NCI-H748 (cell line): ENCODE data around the gene MEAF6.
"Not testable (repeated sequence)": the region's sequence is repeated elsewhere in the genome, so short reads cannot be mapped to it uniquely, and the experiment has no call there.

ENCODE experiments used
- DNase-seq: peaks from one replicate; lab custom pipeline; 2025; ENCODE audit not compliant: unreplicated experiment; lab: John Stamatoyannopoulos, UW

The MEAF6 gene

DNA sequence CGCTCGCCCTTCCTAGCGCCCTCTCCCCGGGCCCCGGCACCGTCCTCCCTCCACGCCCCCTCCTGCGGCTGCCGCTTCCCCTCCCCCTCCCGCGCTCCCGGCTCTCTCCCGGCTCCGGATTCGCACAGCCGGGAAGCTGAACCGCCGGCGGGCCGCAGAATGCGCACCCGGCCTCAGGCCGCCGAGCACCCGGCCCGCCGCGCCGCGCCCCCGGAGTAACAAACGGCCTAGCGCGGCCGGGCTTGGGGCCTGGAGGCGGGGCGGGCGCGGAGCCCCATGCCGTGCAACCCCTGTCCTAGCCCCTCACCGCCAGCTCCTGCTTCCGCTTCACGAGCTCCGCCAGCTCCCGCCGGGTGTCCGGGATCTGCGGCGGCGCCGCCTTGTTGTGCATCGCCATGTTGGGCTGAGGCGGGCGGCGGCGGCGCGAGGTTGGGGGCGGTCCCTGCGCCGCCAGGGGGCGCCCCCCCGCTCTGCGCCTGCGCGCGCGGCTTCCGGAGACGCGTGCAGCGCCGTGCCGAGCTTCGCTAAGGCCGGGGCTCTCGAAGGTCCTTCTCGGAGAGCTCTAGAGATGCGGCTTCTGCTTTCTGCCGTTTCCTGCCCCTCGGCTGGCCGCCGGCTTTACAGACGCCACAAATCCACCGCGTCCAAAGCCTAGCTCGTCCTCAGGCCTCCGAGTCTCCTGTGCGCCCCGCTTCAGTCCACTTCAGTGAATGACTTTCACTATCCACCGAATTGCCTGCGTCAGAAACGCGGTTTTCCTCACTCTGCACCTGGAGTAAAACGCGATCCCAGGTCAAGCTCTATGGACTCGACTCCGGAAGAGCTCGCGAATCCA lies at the start of gene MEAF6:
Gene MEAF6 (minus strand): TSS at position 417 of the 835 bp plus-strand sequence. CDS start 20 bp downstream, at position 397.
- peak; percentile 84 for DNase-seq

- no peak for DNase-seq
These were observed 48.4 kb upstream of the MEAF6 start for GRCh38 chr1:37562984-37563383.

DNA sequence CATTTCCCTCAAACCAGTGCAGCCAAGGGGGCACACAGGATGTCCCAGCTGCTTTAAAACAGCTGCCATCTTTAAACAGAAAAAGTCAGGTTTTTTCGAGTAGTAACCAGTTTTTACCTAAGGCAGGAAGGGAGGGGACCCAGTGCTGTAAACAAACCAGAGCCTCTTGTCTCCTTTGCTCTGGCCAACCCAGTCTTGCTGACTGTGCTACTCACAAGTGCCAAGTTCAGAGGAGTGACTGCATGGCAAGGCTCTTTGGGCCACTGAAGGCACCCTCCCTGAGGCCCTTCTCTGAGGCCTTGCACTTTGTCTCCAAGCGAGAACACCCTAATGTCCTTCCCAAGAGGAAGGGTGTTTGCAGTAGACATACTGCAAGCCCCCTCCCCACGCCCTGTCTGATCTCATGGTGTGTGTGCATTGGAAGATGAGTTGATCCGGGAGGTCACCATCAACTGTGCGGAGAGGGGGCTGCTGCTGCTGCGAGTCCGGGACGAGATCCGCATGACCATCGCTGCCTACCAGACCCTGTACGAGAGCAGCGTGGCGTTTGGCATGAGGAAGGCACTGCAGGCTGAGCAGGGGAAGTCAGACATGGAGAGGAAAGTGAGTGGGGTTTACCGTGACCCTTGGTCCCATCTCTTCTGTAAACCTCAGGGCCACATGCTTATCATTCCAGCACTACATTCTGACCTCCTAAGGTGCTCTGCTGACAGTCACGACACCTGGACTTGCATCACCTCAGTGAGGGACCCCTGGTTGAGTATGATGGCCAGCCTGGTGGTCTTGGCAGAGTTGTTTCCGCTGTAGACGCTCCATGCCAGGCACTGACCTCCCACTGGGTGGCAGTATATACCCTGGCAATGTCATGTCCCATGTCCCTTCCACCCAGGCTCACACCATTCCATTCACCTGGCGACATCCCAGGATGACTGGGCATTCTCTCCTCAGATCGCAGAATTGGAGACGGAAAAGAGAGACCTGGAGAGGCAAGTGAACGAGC lies 46.9 kb upstream of the MEAF6 start:
- DNase-seq: peak; percentile 2

GRCh38 chr1:37560401-37561132 lies 46.0 kb upstream of the MEAF6 start:
- no peak for DNase-seq

DNA sequence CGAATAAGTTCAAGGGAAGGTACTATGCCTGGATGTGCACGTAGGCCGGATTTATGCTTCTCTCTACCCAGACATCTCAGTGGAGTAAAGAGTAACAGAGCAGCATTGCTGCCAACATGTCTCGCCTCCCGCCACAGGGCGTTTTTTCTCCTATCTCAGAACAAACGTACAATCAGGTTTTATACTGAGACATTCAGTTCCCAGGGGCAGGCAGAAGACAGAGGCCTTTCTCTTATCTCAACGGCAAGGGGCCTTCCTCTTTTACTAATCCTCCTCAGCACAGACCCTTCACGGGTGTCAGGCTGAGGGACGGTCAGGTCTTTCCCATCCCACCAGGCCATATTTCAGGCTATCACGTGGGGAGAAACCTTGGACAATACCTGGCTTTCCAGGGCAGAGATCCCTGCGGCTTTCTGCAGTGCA lies 45.4 kb upstream of the MEAF6 start:
- DNase-seq: not testable (repeated sequence)

DNA sequence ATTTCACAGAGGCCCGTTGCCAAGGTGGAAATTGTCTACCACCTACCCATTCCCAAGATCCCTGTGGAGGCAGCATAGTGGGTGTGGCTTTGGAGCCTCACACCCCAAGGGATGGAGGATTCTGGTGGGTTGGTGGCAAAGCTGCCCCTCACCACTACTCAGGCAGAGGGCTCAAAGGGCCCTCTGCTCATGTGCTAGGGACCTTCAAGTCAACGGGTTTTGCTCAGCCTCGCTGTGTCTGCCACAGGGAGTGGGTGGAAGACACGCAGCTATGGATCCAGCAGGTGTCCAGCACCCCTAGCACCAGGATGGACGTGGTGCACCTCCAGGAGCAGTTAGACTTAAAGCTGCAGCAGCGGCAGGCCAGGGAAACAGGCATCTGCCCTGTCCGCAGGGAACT lies 44.5 kb upstream of the MEAF6 start:
- DNase-seq: no peak

DNA sequence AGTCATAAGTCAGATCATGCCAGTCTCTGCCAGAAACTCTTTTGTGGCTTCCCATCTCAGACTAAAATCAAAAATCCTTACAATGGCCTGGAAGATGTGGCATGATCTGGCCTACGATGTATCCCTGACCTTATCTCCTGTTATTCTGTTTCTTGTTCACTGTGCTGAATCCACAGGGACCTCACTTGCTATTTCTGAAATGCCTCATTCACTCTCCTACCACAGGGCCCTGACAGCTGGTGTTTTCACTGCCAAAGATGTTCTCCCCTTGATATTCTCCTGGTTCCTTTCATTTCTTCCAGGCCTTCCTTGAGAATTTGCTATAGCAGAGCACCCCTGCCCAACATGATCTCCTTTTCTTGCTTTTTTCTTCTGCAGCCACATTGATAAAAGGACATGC lies 43.8 kb upstream of the MEAF6 start:
- no peak for DNase-seq

DNA sequence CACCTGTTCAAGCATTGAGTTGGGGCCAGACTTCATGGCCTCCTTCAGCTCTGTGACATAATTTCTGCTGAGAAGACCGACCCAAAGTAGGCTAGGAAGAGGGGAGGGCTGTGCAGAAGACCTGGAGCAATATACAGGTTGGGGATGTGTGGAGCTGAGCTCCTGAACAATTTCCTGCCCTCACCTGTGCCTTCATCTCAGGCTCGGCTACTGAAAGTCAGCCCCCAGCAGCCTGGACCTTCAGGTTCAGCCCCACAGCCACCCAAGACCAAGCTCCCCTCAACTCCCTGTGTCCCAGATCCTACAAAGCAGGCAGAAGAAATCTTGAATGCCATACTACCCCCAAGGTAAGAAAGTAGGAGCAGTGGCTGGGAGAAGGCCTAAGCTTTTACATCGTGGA lies 42.8 kb upstream of the MEAF6 start:
- no peak for DNase-seq

- DNase-seq: peak; percentile 87
These were observed 42.2 kb upstream of the MEAF6 start, which contains the start of gene DNALI1 for GRCh38 chr1:37556712-37557196. TSS of gene DNALI1 (plus strand) at chr1:37556940. CDS start at chr1:37556995, 55 bp downstream.

DNA sequence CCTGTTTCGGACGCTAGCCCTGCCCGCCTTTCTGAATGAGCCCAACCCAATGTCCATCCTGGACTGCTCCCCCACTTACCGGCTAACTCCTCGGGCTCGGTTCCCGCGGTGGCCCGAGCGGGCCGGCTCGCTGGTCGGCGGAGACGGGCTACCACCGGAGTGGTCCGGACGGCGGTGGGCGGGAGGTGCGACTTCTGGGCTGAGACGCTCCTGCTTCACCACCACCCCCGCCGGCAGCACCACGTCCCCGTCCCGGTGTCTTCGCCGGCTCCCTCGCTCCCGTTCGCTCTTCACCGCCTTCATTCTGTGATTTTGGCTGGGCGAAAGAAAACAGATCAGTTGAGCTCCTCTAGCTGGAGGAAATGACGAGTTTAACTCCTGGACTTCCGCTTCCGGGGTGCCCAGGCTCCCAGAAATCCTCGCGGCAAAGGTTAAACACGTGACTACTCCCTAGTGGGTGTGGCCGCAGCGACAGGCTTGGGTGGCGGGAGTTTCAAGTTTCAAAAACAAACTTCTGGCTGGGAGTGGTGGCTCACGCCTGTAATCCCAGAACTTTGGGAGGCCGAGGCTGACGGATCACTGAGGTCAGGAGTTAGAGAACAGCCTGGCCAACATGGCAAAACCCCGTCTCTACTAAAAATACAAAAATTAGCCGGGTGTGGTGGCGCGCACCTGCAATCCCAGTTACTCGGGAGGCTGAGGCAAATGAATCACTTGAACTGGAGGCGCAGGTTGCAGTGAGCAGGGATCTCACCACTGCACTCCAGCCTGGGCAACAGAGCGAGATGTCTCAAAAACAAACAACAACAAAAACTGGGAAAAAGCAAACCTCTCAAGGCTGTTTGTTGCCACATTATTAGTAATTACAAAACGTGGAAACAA lies 39.6 kb upstream of the MEAF6 start, which contains the start of gene SNIP1:
Gene SNIP1 (minus strand): TSS at position 367 of the 882 bp plus-strand sequence. CDS start 64 bp downstream, at position 303.
- peak; percentile 88 for DNase-seq

DNA sequence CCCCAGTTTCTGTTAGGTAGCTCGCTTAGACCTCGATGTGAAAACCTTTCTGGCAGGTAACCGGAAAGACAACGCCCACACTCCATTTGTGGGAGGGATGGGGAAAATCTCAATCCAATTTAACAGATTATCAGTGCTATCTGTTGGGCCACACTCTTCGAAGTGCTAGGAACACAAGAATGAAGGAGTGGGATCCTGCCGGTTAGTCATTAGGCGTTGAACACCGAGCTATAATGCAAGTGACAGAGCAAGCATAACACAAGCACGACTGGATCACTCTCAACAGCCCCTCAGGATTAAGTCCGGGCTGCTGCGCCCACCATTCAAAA lies 39.0 kb upstream of the MEAF6 start:
- DNase-seq: no peak

DNA sequence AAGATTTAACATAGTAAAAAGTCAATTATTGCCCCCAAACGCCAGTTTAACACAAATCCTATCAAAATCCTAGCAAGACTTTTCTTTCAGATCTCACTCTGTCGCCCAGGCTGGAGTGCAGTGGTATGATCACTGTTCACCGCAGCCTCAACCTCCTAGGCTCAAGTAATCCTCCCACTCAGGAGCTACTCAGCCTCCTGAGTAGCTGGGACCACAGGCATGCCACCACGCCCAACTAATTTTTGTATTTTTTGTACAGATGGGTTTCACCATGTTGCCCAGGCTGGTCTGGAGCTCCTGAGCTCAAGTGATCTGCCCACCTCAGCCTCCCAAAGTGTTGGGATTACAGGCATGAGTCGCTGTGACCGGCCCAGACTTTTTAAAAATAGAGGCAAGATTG lies 34.8 kb upstream of the MEAF6 start:
- DNase-seq: no peak

- no peak for DNase-seq
These were observed 30.5 kb upstream of the MEAF6 start for GRCh38 chr1:37545019-37545418.

GRCh38 chr1:37544530-37544929 lies 30.0 kb upstream of the MEAF6 start:
- no peak for DNase-seq

- no peak for DNase-seq
These were observed 25.6 kb upstream of the MEAF6 start for GRCh38 chr1:37540036-37540785.

- not testable (repeated sequence) for DNase-seq
These were observed 24.6 kb upstream of the MEAF6 start for GRCh38 chr1:37539154-37539553.

GRCh38 chr1:37537378-37537777 lies 22.8 kb upstream of the MEAF6 start:
- no peak for DNase-seq

DNA sequence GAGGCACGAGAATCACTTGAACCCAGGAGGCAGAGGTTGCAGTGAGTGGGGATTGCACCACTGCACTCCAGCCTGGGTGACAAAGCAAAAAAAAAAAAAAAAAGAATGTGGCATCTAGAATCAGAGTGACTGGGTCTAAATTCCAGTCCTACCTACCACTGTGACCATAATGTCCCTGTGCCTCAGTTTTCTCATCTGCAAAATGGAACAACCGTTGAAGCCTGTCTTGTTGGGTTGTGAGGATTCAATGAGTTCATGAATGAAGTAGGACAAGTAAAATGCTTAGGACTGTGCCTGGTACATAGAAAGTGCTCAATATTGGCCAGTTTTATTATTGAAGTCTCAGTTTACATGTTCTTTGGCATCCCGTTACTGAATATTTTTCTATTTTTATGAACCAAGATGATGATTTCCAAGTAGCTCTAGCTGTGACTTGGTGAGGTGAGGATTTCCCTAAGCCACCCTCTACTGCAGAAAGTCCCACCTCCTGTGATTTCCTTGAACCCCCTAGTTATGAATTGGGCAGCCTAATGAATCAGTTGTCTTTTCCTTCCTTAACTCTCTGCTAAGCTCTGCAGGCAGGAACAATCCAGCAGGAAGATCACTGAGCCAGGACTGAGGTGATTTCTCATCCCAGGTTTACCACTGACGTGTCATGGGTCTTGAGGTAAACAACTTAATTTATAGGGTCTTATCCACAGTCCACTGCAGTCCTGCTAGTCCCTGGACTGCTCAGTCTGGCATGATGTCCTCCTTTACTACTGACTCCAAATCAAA lies 18.9 kb upstream of the MEAF6 start:
- DNase-seq: no peak
